ENCODE results near the gene ADAMTS2.

The ADAMTS2 gene

GRCh38 chr5:179375831-179376365 lies 30.6 kb upstream of the ADAMTS2 start:
- Mint-ChIP-seq H3K27ac (no peak overlapping the region), H3K27me3 (peaks cover 0 to 5% of the 10 kb centered on the region in 2 donors), H3K4me3 (no peak overlapping the region), H3K9me3 (no peaks in the 10 kb centered on the region), H3K36me3 (no peaks in the 10 kb centered on the region), H3K4me1 (no peaks in the 10 kb centered on the region)
- DNase-seq: no peak
- no peak for ATAC-seq (replicated peaks)

GRCh38 chr5:179375236-179375685 lies 30.0 kb upstream of the ADAMTS2 start:
- Mint-ChIP-seq H3K36me3 (no peaks in the 10 kb centered on the region), H3K27ac (no peak overlapping the region), H3K27me3 (peaks cover 0 to 5% of the 10 kb centered on the region in 2 donors), H3K4me1 (no peaks in the 10 kb centered on the region), H3K9me3 (no peaks in the 10 kb centered on the region), H3K4me3 (no peak overlapping the region)
- ATAC-seq (replicated peaks) (no peak), DNase-seq (no peak)

GRCh38 chr5:179374506-179375235 lies 29.4 kb upstream of the ADAMTS2 start:
- H3K36me3 Mint-ChIP-seq: no peaks in the 10 kb centered on the region
- H3K4me1 Mint-ChIP-seq: no peaks in the 10 kb centered on the region
- peaks cover 0 to 5% of the 10 kb centered on the region in 2 donors for H3K27me3 Mint-ChIP-seq
- H3K4me3 Mint-ChIP-seq: no peak overlapping the region
- ATAC-seq (replicated peaks): no peak
- H3K27ac Mint-ChIP-seq: no peak overlapping the region
- no peak for DNase-seq
- H3K9me3 Mint-ChIP-seq: no peaks in the 10 kb centered on the region

- Mint-ChIP-seq H3K36me3 (no peaks in the 10 kb centered on the region), H3K4me1 (no peaks in the 10 kb centered on the region), H3K27ac (no peak overlapping the region), H3K4me3 (no peak overlapping the region), H3K9me3 (no peaks in the 10 kb centered on the region), H3K27me3 (peaks cover 0 to 5% of the 10 kb centered on the region in 2 donors)
- DNase-seq: no peak
- ATAC-seq (replicated peaks): no peak
These were observed 28.8 kb upstream of the ADAMTS2 start for GRCh38 chr5:179373961-179374505.

GRCh38 chr5:179373101-179373934 lies 28.1 kb upstream of the ADAMTS2 start:
- H3K4me3 Mint-ChIP-seq: no peak overlapping the region
- no peak overlapping the region for H3K27ac Mint-ChIP-seq
- no peaks in the 10 kb centered on the region for H3K4me1 Mint-ChIP-seq
- no peak for DNase-seq
- peaks cover 0 to 5% of the 10 kb centered on the region in 2 donors for H3K27me3 Mint-ChIP-seq
- H3K36me3 Mint-ChIP-seq: no peaks in the 10 kb centered on the region
- ATAC-seq (replicated peaks): no peak
- no peaks in the 10 kb centered on the region for H3K9me3 Mint-ChIP-seq

GRCh38 chr5:179371681-179372680 lies 26.7 kb upstream of the ADAMTS2 start:
- H3K36me3 Mint-ChIP-seq: no peaks in the 10 kb centered on the region
- H3K9me3 Mint-ChIP-seq: no peaks in the 10 kb centered on the region
- peaks cover 0 to 5% of the 10 kb centered on the region in 2 donors for H3K27me3 Mint-ChIP-seq
- no peaks in the 10 kb centered on the region for H3K4me1 Mint-ChIP-seq
- no peak overlapping the region for H3K27ac Mint-ChIP-seq
- DNase-seq (no peak), ATAC-seq (replicated peaks) (no peak)
- no peak overlapping the region for H3K4me3 Mint-ChIP-seq

- no peak for ATAC-seq (replicated peaks)
- Mint-ChIP-seq H3K4me1 (no peaks in the 10 kb centered on the region), H3K4me3 (no peak overlapping the region), H3K27me3 (peaks cover 0 to 5% of the 10 kb centered on the region in 2 donors), H3K27ac (no peak overlapping the region), H3K9me3 (no peaks in the 10 kb centered on the region), H3K36me3 (no peaks in the 10 kb centered on the region)
- DNase-seq: no peak
These were observed 25.9 kb upstream of the ADAMTS2 start for GRCh38 chr5:179371121-179371510.

GRCh38 chr5:179370490-179371120 lies 25.3 kb upstream of the ADAMTS2 start:
- no peak for ATAC-seq (replicated peaks)
- no peak for DNase-seq
- Mint-ChIP-seq H3K27ac (no peak overlapping the region), H3K4me1 (no peaks in the 10 kb centered on the region), H3K36me3 (no peaks in the 10 kb centered on the region), H3K27me3 (peaks cover 0 to 5% of the 10 kb centered on the region in 2 donors), H3K4me3 (no peak overlapping the region), H3K9me3 (no peaks in the 10 kb centered on the region)

- ATAC-seq (replicated peaks): no peak
These were observed 24.2 kb upstream of the ADAMTS2 start for GRCh38 chr5:179369530-179369884.

GRCh38 chr5:179368806-179369529 lies 23.7 kb upstream of the ADAMTS2 start:
- H3K27ac Mint-ChIP-seq: no peak overlapping the region
- H3K36me3 Mint-ChIP-seq: no peaks in the 10 kb centered on the region
- no peaks in the 10 kb centered on the region for H3K9me3 Mint-ChIP-seq
- H3K4me1 Mint-ChIP-seq: no peaks in the 10 kb centered on the region
- no peak overlapping the region for H3K4me3 Mint-ChIP-seq
- peaks cover 0 to 3% of the 10 kb centered on the region in 2 donors for H3K27me3 Mint-ChIP-seq
- DNase-seq (no peak), ATAC-seq (replicated peaks) (no peak)

More at GRCh38 chr5:179369530-179369884, 24.2 kb upstream of the ADAMTS2 start:
- no peaks in the 10 kb centered on the region for H3K4me1 Mint-ChIP-seq
- no peak overlapping the region for H3K4me3 Mint-ChIP-seq
- H3K9me3 Mint-ChIP-seq: no peaks in the 10 kb centered on the region
- no peaks in the 10 kb centered on the region for H3K36me3 Mint-ChIP-seq
- H3K27ac Mint-ChIP-seq: no peak overlapping the region
- H3K27me3 Mint-ChIP-seq: peaks cover 0 to 5% of the 10 kb centered on the region in 2 donors
- no peak for DNase-seq

GRCh38 chr5:179368126-179368805 lies 23.0 kb upstream of the ADAMTS2 start:
- Mint-ChIP-seq H3K27me3 (no peaks in the 10 kb centered on the region), H3K4me3 (no peak overlapping the region), H3K4me1 (no peaks in the 10 kb centered on the region), H3K36me3 (no peaks in the 10 kb centered on the region), H3K27ac (no peak overlapping the region), H3K9me3 (no peaks in the 10 kb centered on the region)
- no peak for ATAC-seq (replicated peaks)
- DNase-seq: no peak

- Mint-ChIP-seq H3K27me3 (no peaks in the 10 kb centered on the region), H3K9me3 (no peaks in the 10 kb centered on the region), H3K36me3 (no peaks in the 10 kb centered on the region), H3K4me1 (no peaks in the 10 kb centered on the region), H3K27ac (no peak overlapping the region), H3K4me3 (no peak overlapping the region)
- ATAC-seq (replicated peaks) (no peak), DNase-seq (no peak)
These were observed 22.2 kb upstream of the ADAMTS2 start for GRCh38 chr5:179367491-179367890.
